HG02884 (cell line): ENCODE results near the gene RNF175.

Experiments
- ATAC-seq: cut with Tn5 transposase; IDR thresholded peaks from one replicate; pipeline ENCODE4 v1.9.1; 2021; ENCODE audit warnings: mild to moderate bottlenecking, moderate library complexity; ENCODE audit not compliant: unreplicated experiment

The RNF175 gene

GRCh38 chr4:153785910-153786721, 26.3 kb upstream of the RNF175 start:
- ATAC-seq, result no peak

DNA sequence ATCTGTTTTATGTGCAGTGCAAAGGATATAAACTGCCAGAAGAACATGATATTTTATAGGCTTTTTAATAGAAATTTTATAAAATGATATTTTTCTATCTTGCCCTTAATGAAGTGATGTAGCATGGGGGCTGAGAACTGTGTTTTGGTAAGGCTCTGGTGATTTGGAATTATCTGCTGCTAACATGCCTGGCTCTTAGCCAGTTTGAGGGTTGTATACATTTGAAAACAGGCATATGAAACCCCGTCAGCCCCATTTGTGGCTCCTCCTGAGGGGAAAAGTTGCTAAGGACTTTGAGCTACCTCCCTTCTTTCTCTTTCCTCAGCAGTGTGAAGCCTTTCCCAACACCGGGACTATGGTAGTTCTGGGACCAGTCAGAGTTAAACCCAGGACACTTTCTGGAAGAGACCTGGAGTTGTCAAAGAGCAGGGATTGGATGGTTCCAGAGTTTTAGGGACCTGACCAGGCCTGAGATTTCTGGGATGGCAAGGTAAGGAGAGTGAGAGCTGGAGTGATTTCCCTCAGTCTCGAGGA, 24.4 kb upstream of the RNF175 start:
- ATAC-seq, result no peak

GRCh38 chr4:153782581-153782980, 22.8 kb upstream of the RNF175 start:
- ATAC-seq, result no peak

DNA sequence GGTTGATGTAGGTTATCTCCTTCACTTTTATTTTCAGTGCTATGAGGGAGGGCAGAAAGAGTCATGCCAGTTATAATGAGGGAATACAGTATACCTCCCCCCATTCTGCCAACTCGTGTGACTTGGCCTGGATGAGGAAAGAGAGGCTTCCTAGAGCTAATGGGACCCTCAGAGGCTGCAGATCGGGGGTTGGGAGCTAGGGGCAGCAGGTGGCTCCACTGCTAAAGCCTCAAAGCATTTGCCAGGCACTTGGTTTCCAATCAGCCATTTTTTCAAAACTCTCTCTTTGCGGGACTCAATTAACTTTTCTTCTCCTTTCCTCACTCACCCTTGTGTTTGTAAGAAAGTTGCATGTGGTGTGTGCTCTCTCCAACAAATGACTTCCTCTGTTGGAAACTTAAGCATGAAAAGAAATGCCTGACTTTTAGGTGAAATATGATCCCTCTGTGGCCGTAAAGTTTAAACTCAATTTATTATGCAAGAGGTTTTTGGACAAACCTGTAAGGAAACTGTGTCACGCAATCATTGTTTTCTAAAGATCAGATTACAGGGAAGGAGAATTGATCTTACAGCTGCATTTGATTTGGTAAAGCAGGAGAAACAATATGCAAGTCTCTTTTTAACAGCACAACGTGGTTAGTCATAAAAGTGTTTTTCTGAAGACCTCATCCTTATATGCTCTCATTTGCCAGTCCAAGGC, 22.0 kb upstream of the RNF175 start:
- no peak for ATAC-seq

GRCh38 chr4:153781280-153781679, 21.5 kb upstream of the RNF175 start:
- no peak for ATAC-seq

GRCh38 chr4:153780876-153781275, 21.1 kb upstream of the RNF175 start:
- ATAC-seq, result peak; percentile 72

- no peak for ATAC-seq
These were observed 20.4 kb upstream of the RNF175 start for GRCh38 chr4:153780221-153780620.

DNA sequence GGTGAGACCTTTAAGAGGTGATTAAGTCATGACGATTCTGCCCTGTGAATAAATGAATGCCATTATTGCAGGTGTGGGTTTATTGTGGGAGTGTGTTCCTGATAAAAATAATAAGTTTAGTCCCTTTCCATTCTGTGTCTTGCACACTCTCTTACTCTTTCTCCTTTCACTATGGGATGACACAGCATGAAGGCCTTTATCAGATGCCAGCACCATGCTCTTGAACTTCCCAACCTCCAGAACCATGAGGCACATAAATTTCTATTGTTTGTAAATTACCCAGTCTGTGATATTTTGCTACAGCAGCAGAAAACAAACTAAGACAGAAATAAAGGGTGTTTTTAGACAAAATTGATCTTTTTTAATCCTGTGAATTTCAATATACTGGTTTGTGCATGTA, 18.6 kb upstream of the RNF175 start:
- no peak for ATAC-seq

GRCh38 chr4:153777421-153777820, 17.6 kb upstream of the RNF175 start:
- ATAC-seq, result no peak

GRCh38 chr4:153776601-153777000, 16.8 kb upstream of the RNF175 start:
- ATAC-seq, result no peak

- ATAC-seq, result no peak
These were observed 13.4 kb upstream of the RNF175 start for GRCh38 chr4:153773236-153773690.

GRCh38 chr4:153771046-153771445, 11.2 kb upstream of the RNF175 start:
- ATAC-seq, result no peak

DNA sequence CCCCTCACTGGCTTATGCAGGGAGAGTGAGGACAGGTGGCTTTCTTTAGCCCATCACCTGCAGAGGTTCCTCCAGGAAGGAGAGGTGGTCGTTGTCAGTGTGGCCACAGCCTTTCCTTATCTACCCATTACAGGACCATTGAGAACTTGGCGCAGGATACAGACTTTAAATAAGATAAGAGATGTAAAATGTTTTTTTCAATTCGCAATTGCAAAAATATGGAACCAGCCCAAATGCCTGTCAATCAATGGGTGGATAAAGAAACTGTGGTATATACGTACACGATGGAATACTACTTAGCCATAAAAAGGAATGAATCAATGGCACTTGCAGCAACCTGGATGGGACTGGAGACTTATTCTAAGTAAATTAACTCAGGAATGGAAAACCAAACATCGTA, 6.9 kb upstream of the RNF175 start:
- ATAC-seq, result no peak

DNA sequence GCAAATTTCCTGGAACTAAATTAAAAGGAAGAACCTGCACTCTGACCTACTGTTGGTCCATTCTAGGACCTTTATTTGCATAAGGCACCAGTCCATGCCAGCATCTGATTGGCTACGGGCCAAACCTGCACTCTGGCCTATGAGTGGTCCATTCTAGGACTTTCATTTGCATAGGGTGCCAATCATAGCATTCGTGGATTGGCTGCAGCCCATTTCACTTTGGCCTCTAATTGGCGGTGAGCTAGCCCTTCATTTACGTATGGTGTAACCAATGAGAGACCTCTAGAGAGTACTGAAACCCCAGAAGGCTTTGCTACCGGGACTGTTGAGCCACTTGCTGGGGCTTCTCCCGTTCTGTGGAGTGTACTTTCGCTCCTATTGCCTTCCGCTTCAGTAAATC, 6.1 kb upstream of the RNF175 start:
- ATAC-seq, result no peak

GRCh38 chr4:153764601-153765368, 5.0 kb upstream of the RNF175 start:
- no peak for ATAC-seq

GRCh38 chr4:153763404-153763803, 3.6 kb upstream of the RNF175 start:
- ATAC-seq, result no peak

GRCh38 chr4:153758688-153759406, 977 bp downstream of the RNF175 start:
- ATAC-seq, result no peak

- no peak for ATAC-seq
These were observed 1.7 kb downstream of the RNF175 start for GRCh38 chr4:153758136-153758535.

GRCh38 chr4:153757407-153757806, 2.4 kb downstream of the RNF175 start:
- ATAC-seq, result no peak

GRCh38 chr4:153755186-153755585, 4.6 kb downstream of the RNF175 start:
- ATAC-seq, result no peak
